ENCODE measurements around the gene ERG.

DNA sequence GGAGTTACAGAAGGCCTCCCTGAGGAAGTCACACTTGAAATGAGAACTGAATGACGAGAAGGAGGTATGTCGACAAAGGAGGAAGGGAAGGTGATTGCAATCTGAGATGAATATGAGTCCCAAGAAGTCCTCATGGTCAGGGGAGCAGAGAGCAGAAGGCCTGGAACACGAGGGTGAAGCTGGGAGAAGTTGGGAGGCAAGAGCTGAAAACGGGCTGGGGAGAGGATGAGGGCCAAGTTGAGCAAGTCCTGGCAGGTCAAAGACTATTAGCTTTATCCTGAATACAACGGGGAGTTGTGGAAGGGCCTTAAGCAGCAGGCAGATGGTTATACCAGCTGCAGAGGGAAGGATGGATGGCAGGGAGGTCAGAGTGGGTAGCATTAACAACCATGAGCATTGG is 152.0 kb downstream of the ERG start:
- TF ChIP-seq, protein P1, sequence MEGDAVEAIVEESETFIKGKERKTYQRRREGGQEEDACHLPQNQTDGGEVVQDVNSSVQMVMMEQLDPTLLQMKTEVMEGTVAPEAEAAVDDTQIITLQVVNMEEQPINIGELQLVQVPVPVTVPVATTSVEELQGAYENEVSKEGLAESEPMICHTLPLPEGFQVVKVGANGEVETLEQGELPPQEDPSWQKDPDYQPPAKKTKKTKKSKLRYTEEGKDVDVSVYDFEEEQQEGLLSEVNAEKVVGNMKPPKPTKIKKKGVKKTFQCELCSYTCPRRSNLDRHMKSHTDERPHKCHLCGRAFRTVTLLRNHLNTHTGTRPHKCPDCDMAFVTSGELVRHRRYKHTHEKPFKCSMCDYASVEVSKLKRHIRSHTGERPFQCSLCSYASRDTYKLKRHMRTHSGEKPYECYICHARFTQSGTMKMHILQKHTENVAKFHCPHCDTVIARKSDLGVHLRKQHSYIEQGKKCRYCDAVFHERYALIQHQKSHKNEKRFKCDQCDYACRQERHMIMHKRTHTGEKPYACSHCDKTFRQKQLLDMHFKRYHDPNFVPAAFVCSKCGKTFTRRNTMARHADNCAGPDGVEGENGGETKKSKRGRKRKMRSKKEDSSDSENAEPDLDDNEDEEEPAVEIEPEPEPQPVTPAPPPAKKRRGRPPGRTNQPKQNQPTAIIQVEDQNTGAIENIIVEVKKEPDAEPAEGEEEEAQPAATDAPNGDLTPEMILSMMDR (IDR thresholded peaks at IDR 0.05), result no peak
- no peak for TF ChIP-seq HOXB13 (CRISPR knock-in tag; IDR thresholded peaks at IDR 0.05; ENCODE audit: low read depth)
- no peak for TF ChIP-seq POLR2A (IDR thresholded peaks at IDR 0.05; ENCODE audit: low read length)
- no peak for TF ChIP-seq RAD21 (conservative IDR thresholded peaks at IDR 0.05 in 1 of 2, IDR thresholded peaks at IDR 0.05 in 1 of 2)
- TF ChIP-seq SMC3 (IDR thresholded peaks at IDR 0.05), result no peak
- TF ChIP-seq, protein P2, sequence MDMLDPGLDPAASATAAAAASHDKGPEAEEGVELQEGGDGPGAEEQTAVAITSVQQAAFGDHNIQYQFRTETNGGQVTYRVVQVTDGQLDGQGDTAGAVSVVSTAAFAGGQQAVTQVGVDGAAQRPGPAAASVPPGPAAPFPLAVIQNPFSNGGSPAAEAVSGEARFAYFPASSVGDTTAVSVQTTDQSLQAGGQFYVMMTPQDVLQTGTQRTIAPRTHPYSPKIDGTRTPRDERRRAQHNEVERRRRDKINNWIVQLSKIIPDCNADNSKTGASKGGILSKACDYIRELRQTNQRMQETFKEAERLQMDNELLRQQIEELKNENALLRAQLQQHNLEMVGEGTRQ (IDR thresholded peaks at IDR 0.05), result no peak
- TF ChIP-seq ESRRA (IDR thresholded peaks at IDR 0.05; ENCODE audit: borderline replicate concordance, low read length), result no peak
- TF ChIP-seq CBX2 (IDR thresholded peaks at IDR 0.05; ENCODE audit: borderline replicate concordance, low read depth), result no peak
- no peak for TF ChIP-seq RCOR1 (IDR thresholded peaks at IDR 0.05; ENCODE audit: low read depth, low read length)
- no peak for TF ChIP-seq CHD4 (IDR thresholded peaks at IDR 0.05; ENCODE audit: borderline replicate concordance)
- TF ChIP-seq ZSCAN20 (CRISPR knock-in tag; IDR thresholded peaks at IDR 0.05), result no peak

Measured in A549 (cell line).